ENCODE measurements around the gene AARS1.
"Not testable (repeated sequence)": the region's sequence is repeated elsewhere in the genome, so short reads cannot be mapped to it uniquely, and the experiment has no call there.

DNA sequence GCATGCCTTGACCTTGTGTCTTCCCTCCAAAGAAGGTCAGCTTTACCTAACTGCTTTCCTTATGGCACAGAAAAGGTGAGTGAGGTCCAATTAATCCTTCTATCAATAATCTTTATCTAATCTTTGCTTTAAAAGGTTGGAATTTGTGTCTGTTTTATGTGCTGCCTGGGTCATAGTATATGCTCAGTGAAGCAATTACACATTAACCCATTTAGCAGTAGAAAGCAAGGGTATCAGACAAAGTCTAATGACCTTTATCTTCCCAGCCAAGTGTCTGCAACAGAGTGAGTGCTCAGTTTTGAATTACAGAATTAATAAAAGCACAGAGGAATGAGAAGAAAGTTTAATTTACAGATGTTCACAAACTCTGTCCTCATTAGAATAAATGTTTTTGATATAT is 63.3 kb downstream of the AARS1 start:
- TF ChIP-seq GABPA (IDR thresholded peaks at IDR 0.05; ENCODE audit: low read depth); FOXM1 (IDR thresholded peaks at IDR 0.05; ENCODE audit: low read depth); TEAD4 (IDR thresholded peaks at IDR 0.05; ENCODE audit: borderline replicate concordance, insufficient read depth); FOSL2 (IDR thresholded peaks at IDR 0.05; ENCODE audit: borderline replicate concordance, low read depth): not testable (repeated sequence)
- TF ChIP-seq, protein P1, sequence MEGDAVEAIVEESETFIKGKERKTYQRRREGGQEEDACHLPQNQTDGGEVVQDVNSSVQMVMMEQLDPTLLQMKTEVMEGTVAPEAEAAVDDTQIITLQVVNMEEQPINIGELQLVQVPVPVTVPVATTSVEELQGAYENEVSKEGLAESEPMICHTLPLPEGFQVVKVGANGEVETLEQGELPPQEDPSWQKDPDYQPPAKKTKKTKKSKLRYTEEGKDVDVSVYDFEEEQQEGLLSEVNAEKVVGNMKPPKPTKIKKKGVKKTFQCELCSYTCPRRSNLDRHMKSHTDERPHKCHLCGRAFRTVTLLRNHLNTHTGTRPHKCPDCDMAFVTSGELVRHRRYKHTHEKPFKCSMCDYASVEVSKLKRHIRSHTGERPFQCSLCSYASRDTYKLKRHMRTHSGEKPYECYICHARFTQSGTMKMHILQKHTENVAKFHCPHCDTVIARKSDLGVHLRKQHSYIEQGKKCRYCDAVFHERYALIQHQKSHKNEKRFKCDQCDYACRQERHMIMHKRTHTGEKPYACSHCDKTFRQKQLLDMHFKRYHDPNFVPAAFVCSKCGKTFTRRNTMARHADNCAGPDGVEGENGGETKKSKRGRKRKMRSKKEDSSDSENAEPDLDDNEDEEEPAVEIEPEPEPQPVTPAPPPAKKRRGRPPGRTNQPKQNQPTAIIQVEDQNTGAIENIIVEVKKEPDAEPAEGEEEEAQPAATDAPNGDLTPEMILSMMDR (IDR thresholded peaks at IDR 0.05): not testable (repeated sequence)
- TF ChIP-seq, protein P2, sequence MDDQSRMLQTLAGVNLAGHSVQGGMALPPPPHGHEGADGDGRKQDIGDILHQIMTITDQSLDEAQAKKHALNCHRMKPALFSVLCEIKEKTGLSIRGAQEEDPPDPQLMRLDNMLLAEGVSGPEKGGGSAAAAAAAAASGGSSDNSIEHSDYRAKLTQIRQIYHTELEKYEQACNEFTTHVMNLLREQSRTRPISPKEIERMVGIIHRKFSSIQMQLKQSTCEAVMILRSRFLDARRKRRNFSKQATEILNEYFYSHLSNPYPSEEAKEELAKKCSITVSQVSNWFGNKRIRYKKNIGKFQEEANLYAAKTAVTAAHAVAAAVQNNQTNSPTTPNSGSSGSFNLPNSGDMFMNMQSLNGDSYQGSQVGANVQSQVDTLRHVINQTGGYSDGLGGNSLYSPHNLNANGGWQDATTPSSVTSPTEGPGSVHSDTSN (IDR thresholded peaks at IDR 0.05): not testable (repeated sequence)

Measured in SK-N-SH (cell line).